Measurements from ENCODE around the gene SLK.

DNA sequence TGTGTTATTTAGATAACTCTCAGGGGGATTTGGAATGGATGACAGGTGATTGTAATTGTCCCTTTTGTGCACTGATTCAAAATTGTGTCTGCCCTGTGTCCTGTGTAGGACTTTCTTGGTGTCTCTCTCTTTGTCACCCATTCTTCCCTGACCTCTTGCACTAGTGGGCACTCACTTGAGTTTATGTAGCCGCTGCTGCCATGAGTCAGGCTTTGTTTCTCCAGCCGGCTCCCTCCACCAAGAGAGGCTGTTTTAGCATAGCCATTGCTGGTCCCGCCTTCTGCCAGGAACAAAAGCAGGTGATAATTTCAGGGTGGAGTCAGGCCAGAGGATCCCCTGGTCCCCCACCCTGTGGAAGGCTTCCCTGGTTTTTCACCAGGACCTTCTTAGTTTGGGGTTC lies 110.3 kb downstream of the SLK start:
- TF ChIP-seq, protein P1, sequence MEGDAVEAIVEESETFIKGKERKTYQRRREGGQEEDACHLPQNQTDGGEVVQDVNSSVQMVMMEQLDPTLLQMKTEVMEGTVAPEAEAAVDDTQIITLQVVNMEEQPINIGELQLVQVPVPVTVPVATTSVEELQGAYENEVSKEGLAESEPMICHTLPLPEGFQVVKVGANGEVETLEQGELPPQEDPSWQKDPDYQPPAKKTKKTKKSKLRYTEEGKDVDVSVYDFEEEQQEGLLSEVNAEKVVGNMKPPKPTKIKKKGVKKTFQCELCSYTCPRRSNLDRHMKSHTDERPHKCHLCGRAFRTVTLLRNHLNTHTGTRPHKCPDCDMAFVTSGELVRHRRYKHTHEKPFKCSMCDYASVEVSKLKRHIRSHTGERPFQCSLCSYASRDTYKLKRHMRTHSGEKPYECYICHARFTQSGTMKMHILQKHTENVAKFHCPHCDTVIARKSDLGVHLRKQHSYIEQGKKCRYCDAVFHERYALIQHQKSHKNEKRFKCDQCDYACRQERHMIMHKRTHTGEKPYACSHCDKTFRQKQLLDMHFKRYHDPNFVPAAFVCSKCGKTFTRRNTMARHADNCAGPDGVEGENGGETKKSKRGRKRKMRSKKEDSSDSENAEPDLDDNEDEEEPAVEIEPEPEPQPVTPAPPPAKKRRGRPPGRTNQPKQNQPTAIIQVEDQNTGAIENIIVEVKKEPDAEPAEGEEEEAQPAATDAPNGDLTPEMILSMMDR (IDR thresholded peaks at IDR 0.05), result no peak
- TF ChIP-seq POLR2A (IDR thresholded peaks at IDR 0.05; ENCODE audit: low read depth), result no peak
